Right lobe of liver (tissue), 4 donors: ENCODE measurements around the gene MRPL2.

Experiments used
- POLR2A ChIP-seq: fragments of 450-650 bp; IDR thresholded peaks from one replicate; pipeline ENCODE4 v1.6.1; 2017; ENCODE audit warnings: antibody characterized with exemption, mild to moderate bottlenecking
- TF ChIP-seq, protein P1 (sequence below), 4 donors: fragments of 200-600 bp in 3 of 4; fragments of 450-650 bp in 1 of 4; IDR thresholded peaks; one replicate each; pipeline versions ENCODE4 v1.5.1 to v1.8.0; 2016 to 2022; ENCODE audit warnings: antibody characterized with exemption in 4 of 4, mild to moderate bottlenecking in 2 of 4
- donor health status: DM: no; HTN: no; CAD: no.
- donor health status: DM: no; HTN: no; CAD: no.
- donor health status: DM: no; HTN: yes; CAD: no.

- no peak for TF ChIP-seq POLR2A
- TF ChIP-seq, protein P1, sequence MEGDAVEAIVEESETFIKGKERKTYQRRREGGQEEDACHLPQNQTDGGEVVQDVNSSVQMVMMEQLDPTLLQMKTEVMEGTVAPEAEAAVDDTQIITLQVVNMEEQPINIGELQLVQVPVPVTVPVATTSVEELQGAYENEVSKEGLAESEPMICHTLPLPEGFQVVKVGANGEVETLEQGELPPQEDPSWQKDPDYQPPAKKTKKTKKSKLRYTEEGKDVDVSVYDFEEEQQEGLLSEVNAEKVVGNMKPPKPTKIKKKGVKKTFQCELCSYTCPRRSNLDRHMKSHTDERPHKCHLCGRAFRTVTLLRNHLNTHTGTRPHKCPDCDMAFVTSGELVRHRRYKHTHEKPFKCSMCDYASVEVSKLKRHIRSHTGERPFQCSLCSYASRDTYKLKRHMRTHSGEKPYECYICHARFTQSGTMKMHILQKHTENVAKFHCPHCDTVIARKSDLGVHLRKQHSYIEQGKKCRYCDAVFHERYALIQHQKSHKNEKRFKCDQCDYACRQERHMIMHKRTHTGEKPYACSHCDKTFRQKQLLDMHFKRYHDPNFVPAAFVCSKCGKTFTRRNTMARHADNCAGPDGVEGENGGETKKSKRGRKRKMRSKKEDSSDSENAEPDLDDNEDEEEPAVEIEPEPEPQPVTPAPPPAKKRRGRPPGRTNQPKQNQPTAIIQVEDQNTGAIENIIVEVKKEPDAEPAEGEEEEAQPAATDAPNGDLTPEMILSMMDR (IDR thresholded peaks at IDR 0.05), result no peak
Observed at GRCh38 chr6:43043310-43043709, 15.9 kb downstream of the MRPL2 start.
